GM21423 (cell line): ENCODE measurements around the gene GZMM.
A peak's percentile ranks its signal among the peaks of the same experiment; 100 is the strongest.

Experiments
- ATAC-seq: cut with Tn5 transposase; IDR thresholded peaks from one replicate; pipeline ENCODE4 v1.9.1; 2021; ENCODE audit warnings: mild to moderate bottlenecking, moderate library complexity; ENCODE audit not compliant: unreplicated experiment

GZMM gene

DNA sequence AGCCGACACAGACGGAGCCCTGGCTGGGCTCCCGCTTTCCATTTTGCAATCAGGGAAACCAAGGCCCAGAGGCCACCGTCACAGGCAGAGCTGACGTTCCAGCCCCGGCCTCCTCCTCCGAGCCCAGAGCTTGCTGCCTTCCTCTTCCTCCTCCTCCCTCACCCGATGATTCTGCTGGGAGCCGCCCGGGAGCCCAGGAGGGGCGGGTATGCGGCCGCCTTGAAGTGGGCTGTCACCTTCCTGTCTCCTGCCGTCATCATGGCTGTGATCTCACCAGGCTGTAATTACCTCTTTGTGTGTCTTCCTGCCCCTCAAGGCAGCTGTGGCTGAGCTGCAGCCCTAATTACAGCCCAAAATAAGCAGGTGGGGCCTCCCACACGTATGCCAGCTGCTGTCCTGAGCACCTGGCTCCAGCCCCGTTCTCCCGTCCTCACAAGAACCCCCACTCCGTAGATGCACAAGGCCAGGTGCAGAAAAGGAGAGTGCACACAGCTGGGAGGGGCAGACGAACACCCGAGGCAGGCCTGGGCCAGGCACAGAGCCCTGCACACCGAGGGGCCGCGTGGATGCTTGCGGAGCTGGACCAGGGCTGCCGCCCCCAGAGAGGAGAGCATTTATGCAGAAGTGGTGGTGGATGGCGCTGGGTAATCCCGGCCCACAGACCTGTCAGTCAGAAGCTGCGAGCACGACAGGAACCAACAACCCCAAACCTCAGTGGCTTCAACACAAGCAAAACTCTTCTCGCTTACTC is 32.6 kb upstream of the GZMM start:
- no peak for ATAC-seq

DNA sequence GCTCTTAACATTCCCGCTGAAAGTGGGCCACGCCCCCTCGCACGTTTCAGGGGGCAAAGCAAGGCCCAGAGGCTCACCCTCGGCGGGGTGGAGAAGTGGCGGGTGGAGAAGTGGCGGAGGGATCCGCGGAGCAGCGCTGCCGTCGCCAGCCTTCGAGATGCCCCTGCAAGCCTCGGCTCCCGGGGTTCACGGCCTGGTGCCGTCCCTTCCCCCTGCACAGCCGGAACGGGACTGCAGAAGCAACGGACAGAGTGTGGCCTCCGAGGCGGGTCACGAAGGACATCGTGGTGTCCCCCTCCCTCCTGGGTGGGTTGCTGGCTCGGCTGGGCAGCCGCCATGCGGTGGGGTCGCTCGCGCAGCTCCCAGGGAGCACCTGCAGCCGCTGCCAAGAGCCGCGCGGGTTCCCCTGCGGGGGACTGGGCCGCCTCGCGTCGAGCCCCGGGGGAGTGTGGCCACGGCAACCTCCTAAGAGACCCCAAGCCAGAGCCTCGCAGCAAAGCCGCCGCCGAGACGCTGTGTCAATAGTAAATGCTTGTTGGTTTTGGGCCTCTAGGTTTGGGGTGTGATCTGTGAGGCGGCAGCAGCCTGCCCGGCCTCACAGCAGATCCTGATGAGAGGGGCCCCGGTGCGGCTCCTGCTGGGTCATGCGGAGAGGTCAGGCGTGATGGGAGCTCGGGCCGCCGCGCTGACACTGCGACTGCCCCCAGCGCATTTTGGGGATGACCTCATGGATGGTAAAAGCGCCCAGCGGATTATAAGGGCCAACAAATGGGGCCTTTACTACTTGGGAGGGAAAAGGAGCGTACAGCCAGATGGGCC is 31.1 kb upstream of the GZMM start:
- no peak for ATAC-seq

DNA sequence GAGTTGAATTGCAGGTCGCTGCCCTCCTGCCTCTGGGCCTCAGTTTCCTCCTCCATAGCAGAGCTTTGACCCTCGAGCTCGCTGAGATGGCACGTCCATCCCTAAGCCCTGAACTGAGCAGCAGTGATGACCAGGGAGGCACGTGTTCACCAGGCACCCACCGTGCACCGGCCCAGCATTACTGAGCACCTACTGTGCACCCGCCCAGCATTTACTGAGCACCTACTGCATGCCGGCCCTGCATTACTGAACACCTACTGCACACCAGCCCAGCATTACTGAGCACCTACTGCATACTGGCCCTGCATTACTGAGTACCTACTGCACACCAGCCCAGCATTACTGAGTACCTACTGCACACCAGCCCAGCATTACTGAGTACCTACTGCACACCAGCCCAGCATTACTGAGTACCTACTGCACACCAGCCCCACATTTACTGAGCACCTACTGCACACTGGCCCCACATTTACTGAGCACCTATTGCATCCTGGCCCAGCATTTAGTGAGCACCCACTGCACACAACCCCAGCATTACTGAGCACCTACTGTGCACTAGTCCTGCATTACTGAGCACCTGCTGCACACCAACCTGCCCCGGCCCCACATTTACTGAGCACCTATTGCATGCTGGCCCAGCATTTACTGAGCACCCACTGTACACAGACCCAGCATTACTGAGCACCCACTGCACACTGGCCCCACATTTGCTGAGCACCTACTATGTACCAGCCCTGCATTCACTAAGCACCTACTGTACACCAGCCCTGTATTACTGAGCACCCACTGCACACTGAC is 30.3 kb upstream of the GZMM start:
- ATAC-seq, result no peak

DNA sequence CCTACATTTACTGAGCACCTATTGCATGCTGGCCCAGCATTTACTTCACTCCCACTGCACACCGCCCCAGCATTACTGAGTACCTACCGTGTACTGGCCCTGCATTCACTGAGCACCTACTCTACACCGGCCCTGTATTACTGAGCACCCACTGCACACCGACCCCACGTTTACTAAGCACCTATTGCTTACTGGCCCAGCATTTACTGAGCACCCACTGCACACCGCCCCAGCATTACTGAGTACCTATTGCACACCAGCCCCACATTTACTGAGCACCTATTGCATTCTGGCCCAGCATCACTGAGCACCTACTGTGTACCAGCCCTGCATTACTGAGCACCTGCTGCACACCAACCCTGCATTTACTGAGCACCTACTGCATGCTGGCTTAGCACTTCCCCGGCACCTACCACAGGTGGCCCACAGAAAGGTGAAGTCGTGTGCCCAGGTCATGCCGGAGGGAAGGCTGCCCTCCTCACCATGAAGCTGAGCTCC is 29.6 kb upstream of the GZMM start:
- ATAC-seq, result no peak

DNA sequence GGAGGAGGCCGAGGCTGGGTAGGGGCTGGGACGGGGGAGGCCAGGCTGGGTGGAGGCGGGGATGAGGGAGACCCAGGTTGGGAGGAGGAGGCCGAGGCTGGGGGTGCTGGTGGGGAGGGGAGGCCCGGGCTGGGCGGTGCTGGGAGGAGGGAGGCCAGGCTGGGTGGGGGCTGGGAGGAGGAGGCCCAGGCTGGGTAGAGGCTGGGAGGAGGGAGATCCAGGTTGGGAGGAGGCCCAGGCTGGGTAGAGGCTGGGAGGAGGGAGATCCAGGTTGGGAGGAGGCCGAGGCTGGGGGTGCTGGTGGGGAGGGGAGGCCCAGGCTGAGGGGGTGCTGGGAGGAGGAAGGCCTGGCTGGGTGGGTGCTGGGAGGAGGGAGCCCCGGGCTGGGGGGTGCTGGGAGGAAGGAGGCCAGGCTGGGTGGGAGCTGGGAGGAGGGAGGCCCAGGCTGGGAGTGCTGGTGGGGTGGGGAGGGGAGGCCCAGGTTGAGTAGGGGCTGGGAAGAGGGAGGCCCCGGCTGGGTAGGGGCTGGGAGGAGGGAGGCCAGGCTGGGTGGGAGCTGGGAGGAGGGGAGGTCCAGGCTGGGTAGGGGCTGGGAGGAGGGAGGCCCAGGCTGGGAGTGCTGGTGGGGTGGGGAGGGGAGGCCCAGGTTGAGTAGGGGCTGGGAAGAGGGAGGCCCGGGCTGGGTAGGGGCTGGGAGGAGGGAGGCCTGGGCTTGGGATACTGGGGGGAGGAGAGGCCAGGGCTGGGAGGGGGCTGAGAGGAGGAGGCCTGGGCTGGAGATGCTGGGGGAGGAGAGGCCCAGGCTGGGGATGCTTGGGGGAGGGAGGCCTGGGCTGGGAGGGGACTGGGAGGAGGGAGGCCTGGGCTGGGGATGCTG is 25.9 kb upstream of the GZMM start:
- ATAC-seq, result no peak

DNA sequence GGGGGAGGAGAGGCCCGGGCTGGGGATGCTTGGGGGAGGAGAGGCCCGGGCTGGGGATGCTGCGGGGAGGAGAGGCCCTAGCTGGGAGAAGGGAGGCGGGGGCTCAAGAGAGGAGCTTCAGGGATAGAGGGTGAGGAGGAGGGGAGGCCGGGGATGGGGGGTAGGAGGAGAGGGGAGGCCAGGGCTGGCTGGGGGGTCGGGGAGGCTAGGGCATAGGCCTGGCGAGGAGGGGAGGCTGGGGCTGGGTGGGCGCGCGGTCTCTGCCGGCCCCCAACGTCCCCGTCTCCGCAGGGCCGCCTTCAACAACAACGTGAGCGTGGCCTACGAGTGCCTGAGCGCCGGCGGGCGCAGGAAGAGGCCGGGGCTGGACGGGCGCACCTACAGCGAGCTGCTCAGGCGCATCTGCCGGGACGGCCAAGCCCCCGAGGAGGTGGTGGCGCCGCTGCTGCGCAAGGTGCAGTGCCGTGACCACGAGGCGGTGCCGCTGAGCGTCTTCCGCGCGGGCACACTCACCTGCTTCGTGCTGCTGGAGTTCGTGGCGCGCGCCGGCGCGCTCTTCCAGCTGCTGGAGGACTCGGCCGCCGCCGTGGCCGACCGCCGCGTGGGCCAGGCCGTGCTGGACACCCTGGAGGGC is 25.1 kb upstream of the GZMM start:
- ATAC-seq, result no peak

DNA sequence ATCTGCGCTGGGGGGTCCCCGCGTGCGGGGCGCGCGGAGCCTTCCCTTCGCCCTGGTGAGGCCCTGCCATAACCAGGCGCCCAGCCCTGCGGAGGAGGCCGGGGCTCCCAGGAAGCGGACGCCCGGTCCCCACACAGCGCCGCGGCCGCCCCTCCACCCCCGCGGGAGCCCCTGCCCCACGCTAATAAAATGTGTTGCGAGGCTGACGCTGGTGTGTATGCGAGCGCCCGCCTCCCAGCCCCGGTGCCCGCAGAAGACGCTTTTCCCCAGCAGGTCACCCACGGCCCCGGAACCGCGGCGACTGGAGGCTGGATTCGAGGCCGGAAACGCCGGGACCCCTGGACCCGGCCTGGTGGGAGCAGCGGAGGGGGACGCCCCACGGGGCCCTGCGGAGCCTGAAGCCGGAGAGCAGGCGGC is 24.4 kb upstream of the GZMM start:
- ATAC-seq, result no peak

DNA sequence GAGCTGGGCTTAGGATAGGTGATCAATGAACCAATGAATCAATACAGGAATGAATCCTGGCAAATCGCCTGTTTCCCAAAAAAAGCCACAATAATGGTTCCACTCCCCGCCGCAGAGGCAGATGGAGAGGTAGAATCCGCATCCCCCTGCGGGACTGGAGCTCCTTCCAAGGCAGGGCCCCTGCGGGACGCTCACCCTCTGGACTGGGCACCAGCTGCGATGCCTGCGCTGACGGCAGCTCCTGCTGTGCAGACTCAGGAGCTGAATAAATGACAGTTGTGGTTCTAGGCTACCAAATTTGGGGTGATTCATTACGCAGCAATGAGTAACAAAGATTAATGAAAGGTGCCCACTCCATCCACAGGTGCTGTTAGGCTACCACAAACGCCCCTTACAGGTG is 21.1 kb upstream of the GZMM start:
- ATAC-seq, result no peak

DNA sequence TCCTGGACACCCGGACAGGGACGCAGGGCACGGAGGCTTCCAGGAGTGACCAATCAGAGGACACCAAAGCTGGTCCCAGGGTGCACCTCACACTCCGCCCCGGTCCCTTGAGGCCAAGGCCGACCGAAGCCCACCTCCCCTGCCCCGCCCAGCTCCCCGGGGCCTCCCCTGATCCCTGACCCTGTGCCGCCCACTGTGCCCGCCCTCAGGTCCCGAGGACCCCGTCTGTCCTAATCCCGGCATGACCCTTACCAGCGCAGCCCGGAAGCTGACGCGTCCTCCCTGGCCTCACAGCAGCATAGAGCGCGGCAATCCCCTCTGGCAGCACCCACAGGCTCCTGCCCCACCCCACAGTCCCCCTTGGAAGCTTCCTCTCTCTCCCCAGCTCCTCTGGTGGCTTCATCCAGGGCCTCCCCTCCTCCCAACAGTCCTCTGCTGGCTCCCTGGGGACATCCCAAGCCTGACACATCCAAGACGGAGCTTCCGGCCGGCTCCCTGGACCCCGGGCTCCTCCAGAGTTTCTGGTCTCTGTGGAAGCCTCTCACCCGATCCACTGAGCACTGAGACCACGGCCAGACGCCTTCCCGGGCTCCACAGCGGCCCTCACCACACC is 19.7 kb upstream of the GZMM start:
- no peak for ATAC-seq

DNA sequence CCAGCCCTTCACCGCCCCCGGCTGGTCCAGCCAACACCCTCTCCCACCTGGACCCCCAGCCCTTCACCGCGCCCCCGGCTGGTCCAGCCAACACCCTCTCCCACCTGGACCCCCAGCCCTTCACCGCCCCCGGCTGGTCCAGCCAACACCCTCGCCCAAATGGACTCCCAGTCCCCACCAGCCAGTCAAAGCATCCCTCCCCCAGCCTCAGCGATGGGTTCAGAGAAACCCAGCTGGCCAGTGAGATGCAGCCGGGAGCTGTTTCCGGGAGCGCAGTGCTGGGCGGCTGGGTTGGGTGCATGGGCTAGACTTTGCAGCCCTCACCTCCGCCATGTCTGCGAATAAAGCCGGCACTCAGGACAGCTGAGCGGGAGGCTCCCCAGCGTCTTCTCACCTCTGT is 18.8 kb upstream of the GZMM start:
- no peak for ATAC-seq

DNA sequence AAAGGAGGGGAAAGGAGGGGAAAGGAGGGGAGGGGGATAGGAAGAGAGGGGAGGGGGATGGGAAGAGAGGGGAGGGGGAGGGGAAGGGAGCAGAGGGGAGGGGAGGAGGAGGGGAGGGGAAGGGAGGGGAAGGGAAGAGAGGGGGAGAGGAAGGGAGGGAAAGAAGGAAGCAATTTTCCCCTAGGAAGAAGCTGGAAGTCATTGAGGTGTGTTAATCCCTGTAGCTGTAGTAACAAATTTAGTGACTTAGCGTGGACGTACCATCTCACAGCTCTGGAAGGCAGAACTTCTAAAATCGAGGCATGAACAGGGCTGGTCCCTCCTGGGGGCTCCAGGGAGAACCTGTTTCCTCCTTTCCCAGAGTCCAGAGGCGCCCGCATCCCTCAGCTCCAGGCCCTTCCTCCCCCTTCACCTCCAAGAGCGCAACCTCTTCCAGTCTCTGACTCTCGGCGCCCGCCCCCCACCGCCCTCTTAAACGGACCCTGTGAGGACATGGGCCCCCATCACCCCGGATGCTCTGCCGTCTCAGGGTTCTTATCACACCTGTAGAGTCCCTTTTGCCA is 17.9 kb upstream of the GZMM start:
- no peak for ATAC-seq

DNA sequence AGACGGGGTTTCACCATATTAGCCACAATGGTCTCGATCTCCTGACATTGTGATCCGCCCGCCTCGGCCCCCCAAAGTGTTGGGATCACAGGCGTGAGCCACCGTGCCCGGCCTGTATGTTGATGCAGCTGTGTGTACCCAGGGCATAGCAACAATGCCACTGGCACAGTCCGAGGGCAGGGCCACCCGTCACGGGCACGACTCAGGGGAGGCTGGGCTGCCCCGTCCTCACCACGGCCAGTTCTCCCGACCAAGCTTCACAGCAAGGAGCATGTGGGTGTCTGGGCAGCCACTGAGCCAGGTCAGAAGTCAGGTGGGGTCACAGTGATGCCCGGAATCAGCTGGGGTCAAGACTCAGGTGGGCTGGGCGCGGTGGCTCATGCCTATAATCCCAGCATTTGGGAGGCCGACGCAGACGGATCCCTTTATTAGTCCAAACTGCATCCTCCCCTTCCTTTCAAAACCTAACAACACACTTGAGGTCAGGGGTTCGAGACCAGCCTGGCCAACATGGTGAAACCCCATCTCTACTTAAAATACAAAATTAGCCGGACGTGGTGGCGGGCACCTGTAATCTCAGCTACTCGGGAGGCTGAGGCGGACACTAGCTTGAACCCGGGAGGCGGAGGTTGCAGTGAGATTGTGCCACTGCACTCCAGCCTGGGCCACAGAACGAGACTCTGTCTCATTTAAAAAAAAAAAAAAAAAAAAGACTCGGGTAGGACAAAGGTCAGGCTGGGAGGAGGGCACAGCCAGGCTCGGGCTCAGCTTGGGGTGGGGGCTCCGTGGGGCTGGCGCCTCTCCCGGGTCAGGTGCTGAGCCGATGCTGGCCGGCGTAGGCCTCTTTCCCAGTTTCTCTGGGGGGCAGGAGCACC is 13.5 kb upstream of the GZMM start:
- no peak for ATAC-seq

DNA sequence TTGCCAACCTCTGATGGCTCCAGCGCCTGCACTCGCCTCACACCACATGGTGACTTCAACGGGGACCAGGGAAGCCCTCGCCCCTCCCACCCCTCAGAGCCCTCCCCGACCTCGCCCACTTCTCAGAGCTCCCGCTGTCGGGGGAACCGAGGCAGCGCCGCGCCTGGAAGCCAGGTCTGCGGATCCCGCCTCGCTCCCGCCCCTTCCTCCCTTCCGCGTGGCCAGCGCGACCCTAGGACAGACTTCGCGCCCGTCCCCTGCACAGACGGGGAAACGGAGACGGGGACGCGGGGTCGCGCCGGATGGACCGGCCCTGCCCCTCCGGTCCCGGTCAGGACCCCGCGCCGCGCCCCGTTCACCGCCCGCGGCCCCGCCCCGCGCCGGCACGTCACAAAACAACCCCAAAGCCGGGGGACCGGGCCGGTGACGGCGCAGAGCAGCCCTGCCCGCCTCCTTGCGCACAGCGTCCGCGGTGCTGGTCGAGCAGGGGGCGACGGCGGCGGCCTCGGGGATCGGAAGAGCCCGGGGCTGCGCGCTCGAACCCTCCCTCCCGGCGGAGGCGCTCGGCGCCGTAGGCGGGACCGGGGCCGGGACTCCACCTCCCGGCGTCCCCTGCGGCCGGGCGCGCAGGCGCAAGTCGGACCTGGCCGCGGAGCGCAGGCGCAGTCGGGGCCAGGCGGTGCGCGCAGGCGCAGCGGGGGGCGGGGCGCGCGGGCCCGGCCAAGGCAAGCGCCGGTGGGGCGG is 12.7 kb upstream of the GZMM start:
- ATAC-seq, result peak; percentile 65

DNA sequence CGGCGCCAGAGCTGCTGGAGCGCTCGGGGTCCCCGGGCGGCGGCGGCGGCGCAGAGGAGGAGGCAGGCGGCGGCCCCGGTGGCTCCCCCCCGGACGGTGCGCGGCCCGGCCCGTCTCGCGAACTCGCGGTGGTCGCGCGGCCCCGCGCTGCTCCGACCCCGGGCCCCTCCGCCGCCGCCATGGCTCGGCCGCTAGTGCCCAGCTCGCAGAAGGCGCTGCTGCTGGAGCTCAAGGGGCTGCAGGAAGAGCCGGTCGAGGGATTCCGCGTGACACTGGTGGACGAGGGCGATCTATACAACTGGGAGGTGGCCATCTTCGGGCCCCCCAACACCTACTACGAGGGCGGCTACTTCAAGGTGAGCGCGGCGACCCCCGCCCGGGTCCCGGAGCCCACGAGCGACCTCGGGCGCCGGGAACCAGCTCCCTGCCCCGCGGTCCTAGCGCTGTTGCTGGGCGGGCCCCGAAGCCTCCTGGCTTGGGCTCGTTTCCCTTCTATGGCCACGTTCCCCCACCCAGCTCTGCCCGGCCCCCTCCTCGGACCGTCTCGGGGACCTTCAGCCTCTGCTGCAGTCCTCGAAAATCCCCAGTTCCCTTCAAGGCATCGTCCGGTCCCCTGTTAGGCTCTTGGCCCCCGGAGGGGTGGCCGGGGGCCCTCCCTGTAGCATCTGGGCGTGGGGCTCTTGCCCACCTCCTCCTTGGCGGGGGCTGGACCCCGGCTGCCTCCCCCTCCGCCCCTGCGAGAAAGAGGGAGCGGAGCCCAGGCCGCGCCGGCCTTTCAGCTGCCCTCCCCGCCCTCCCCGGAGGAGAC is 11.9 kb upstream of the GZMM start, which contains the start of gene CDC34:
CDC34 (plus strand) TSS at position 8 of the 808 bp plus-strand sequence; CDS start at position 180, 172 bp downstream.
- no peak for ATAC-seq

DNA sequence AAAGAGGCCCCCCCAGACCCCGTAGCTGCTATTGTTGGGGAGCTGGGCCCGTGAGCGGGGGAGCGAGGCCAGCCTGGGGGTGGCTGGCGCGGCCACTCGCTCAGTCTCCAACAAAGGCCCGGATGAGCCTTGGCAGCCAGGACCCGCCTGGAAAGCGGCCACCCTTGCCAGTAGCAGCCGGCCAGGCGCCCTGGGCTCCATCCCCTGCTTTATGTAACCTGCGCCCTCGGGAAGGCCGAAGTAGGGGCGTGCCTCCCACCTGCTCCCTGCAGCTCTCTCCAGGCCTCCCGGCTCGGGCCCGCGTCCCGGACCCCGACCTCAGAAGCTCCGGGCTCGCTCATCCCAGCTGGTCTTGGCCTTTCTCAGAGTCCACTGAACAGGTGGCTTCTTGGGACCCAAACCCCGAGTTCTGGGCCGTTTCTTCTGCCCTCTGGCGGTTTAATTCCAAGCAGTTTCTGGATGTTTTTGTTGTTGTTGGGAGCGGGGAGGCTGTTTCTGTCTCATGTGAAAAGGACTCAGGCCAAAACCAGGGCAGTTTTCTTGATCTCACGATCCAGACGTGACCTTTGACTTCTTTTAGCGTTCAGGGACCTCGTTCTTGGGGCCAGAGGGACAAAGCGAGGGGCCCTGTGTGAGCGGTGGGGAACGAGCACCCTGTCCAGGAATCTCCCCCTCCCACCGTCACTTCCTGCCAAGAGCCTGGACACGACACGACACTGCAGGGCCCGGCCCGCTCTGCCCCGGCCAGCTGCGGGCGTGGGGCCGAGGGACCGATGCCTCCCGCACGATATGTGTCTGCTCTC is 11.1 kb upstream of the GZMM start:
- ATAC-seq, result no peak
